KMS-11 (cell line): ENCODE results near the gene RSPO1.

ENCODE experiments used
- H2AFZ ChIP-seq: fragments of 200-600 bp; sonication (generic); 2 replicates; pipeline ENCODE4 v1.6.1; 2016; ENCODE audit warnings: antibody characterized with exemption, mixed run types, low read depth
- H3K27ac ChIP-seq: fragments of 200-600 bp; sonication (generic); 2 replicates; pipeline ENCODE4 v1.6.1; 2016; ENCODE audit warnings: mild to moderate bottlenecking, mixed run types
- H3K27me3 ChIP-seq: fragments of 200-600 bp; sonication (generic); 2 replicates; pipeline ENCODE4 v1.6.1; 2017; ENCODE audit warnings: mild to moderate bottlenecking, low read depth, mixed run types, moderate library complexity; ENCODE audit not compliant: insufficient read depth
- H3K36me3 ChIP-seq: fragments of 200-600 bp; sonication (generic); 2 replicates; pipeline ENCODE4 v1.6.1; 2017; ENCODE audit warnings: mild to moderate bottlenecking, mixed run types; ENCODE audit not compliant: insufficient read depth
- H3K4me1 ChIP-seq: fragments of 200-600 bp; sonication (generic); 2 replicates; pipeline ENCODE4 v1.6.1; 2016; ENCODE audit warnings: mild to moderate bottlenecking, low read depth, mixed run types; ENCODE audit not compliant: poor library complexity, severe bottlenecking
- H3K4me2 ChIP-seq: fragments of 200-600 bp; sonication (generic); 2 replicates; pipeline ENCODE4 v1.7.0; 2016; ENCODE audit warnings: mild to moderate bottlenecking, mixed run types
- H3K4me3 ChIP-seq: fragments of 200-600 bp; sonication (generic); IDR thresholded peaks from 2 replicates; pipeline ENCODE4 v1.6.1; 2017; ENCODE audit warnings: low read depth, low read length, mixed read lengths; ENCODE audit not compliant: insufficient read depth
- H3K79me2 ChIP-seq: fragments of 200-600 bp; sonication (generic); 2 replicates; pipeline ENCODE4 v1.6.1; 2016; ENCODE audit warnings: low read depth, mixed run types; ENCODE audit not compliant: insufficient read depth
- H3K9ac ChIP-seq: fragments of 200-600 bp; sonication (generic); 2 replicates; pipeline ENCODE4 v1.6.1; 2016; ENCODE audit warnings: mild to moderate bottlenecking, mixed run types
- H4K20me1 ChIP-seq: fragments of 200-600 bp; sonication (generic); 2 replicates; pipeline ENCODE4 v1.6.1; 2016; ENCODE audit warnings: mild to moderate bottlenecking, mixed run types; ENCODE audit not compliant: insufficient read depth
- TF ChIP-seq, protein P1 (sequence below): fragments of 200-600 bp; sonication (generic); conservative IDR thresholded peaks from 2 replicates; pipeline ENCODE4 v1.6.1; 2017; ENCODE audit warnings: low read depth, mild to moderate bottlenecking, antibody characterized with exemption, low read length, moderate library complexity, mixed read lengths

Gene RSPO1

DNA sequence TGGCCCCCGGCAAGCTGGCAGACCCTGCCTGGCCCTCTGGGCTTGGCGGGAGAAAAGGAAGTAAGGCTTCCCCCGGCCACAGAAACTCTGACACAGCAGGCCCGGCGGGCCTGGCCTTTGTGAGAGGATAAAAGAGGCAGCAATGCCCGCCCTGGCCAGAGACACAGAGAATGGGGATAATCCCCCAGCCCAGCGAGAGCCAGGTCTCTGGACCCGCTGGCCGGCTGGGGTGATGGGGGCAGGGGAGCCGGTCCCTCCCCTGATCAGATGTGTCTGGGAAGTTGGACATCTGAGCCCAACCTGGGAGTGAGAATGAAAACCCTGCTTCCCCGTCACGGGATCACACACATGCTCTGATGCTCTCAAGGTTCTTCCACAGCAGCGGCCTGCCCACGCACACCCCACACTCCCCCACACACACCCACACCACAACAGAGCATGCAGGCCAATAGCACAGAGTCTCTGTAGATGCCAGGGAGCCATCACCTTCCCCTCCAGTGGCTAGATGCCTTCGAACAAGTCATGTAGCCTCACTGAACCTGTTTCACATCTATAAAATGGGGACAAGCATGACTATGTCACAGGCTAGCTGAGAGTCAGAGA is 4.2 kb downstream of the RSPO1 start:
- H4K20me1 ChIP-seq: no peaks in the 10 kb centered on the region
- H3K4me2 ChIP-seq: no peak overlapping the region
- no peak overlapping the region for H3K27ac ChIP-seq
- no peaks in the 10 kb centered on the region for H3K36me3 ChIP-seq
- H3K4me1 ChIP-seq: peaks cover 21% of the 10 kb centered on the region
- H3K27me3 ChIP-seq: peaks cover 25% of the 10 kb centered on the region; the same call in 1 of the 2 replicates
- no peak overlapping the region for H2AFZ ChIP-seq
- TF ChIP-seq, protein P1, sequence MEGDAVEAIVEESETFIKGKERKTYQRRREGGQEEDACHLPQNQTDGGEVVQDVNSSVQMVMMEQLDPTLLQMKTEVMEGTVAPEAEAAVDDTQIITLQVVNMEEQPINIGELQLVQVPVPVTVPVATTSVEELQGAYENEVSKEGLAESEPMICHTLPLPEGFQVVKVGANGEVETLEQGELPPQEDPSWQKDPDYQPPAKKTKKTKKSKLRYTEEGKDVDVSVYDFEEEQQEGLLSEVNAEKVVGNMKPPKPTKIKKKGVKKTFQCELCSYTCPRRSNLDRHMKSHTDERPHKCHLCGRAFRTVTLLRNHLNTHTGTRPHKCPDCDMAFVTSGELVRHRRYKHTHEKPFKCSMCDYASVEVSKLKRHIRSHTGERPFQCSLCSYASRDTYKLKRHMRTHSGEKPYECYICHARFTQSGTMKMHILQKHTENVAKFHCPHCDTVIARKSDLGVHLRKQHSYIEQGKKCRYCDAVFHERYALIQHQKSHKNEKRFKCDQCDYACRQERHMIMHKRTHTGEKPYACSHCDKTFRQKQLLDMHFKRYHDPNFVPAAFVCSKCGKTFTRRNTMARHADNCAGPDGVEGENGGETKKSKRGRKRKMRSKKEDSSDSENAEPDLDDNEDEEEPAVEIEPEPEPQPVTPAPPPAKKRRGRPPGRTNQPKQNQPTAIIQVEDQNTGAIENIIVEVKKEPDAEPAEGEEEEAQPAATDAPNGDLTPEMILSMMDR: no peak
- H3K79me2 ChIP-seq: no peaks in the 10 kb centered on the region
- no peak overlapping the region for H3K9ac ChIP-seq
- no peak overlapping the region for H3K4me3 ChIP-seq

- H3K79me2 ChIP-seq: no peaks in the 10 kb centered on the region
- H3K4me2 ChIP-seq: no peak overlapping the region
- H2AFZ ChIP-seq: no peak overlapping the region
- no peak overlapping the region for H3K9ac ChIP-seq
- H3K27me3 ChIP-seq: peaks cover 25% of the 10 kb centered on the region; the same call in 1 of the 2 replicates
- no peak overlapping the region for H3K4me3 ChIP-seq
- TF ChIP-seq, protein P1: no peak
- H3K4me1 ChIP-seq: peaks cover 21% of the 10 kb centered on the region
- no peaks in the 10 kb centered on the region for H4K20me1 ChIP-seq
- H3K36me3 ChIP-seq: no peaks in the 10 kb centered on the region
- H3K27ac ChIP-seq: no peak overlapping the region
Observed at GRCh38 chr1:37629726-37630425, 4.8 kb downstream of the RSPO1 start.

- H3K27ac ChIP-seq: no peak overlapping the region
- TF ChIP-seq, protein P1: no peak
- no peaks in the 10 kb centered on the region for H4K20me1 ChIP-seq
- H3K9ac ChIP-seq: no peak overlapping the region
- H3K36me3 ChIP-seq: no peaks in the 10 kb centered on the region
- peaks cover 23% of the 10 kb centered on the region; the same call in 1 of the 2 replicates for H3K27me3 ChIP-seq
- peaks cover 21% of the 10 kb centered on the region for H3K4me1 ChIP-seq
- no peaks in the 10 kb centered on the region for H3K79me2 ChIP-seq
- no peak overlapping the region for H2AFZ ChIP-seq
- H3K4me3 ChIP-seq: no peak overlapping the region
- no peak overlapping the region for H3K4me2 ChIP-seq
Observed at GRCh38 chr1:37629008-37629407, 5.7 kb downstream of the RSPO1 start.

GRCh38 chr1:37628026-37628556 is 6.6 kb downstream of the RSPO1 start:
- H3K27me3 ChIP-seq: peaks cover 17% of the 10 kb centered on the region; the same call in 1 of the 2 replicates
- H3K4me3 ChIP-seq: no peak overlapping the region
- H3K4me1 ChIP-seq: peaks cover 21% of the 10 kb centered on the region
- H3K4me2 ChIP-seq: peak overlapping the region; percentile 33
- no peaks in the 10 kb centered on the region for H3K79me2 ChIP-seq
- H3K9ac ChIP-seq: no peak overlapping the region
- H3K36me3 ChIP-seq: no peaks in the 10 kb centered on the region
- no peaks in the 10 kb centered on the region for H4K20me1 ChIP-seq
- TF ChIP-seq, protein P1: no peak
- H2AFZ ChIP-seq: peak overlapping the region; percentile 7; the same call in 1 of the 2 replicates
- H3K27ac ChIP-seq: no peak overlapping the region
